ENCODE data around the gene TM9SF4.

The TM9SF4 gene

GRCh38 chr20:32089637-32090362, 19.7 kb upstream of the TM9SF4 start:
- no peak for DNase-seq (ENCODE audit: low read depth)
- no peak overlapping the region for H3K4me3 ChIP-seq (ENCODE audit: low read length)
- no peak for TF ChIP-seq CTCF (conservative IDR thresholded peaks at IDR 0.05; ENCODE audit: low read depth, low read length)

GRCh38 chr20:32091888-32092346, 17.6 kb upstream of the TM9SF4 start:
- peak; percentile 94 for TF ChIP-seq CTCF (conservative IDR thresholded peaks at IDR 0.05; ENCODE audit: low read depth, low read length)
- no peak overlapping the region for H3K4me3 ChIP-seq (ENCODE audit: low read length)
- DNase-seq (ENCODE audit: low read depth): no peak

- DNase-seq (ENCODE audit: low read depth): no peak
- TF ChIP-seq CTCF (conservative IDR thresholded peaks at IDR 0.05; ENCODE audit: low read depth, low read length): no peak
- no peak overlapping the region for H3K4me3 ChIP-seq (ENCODE audit: low read length)
Observed at GRCh38 chr20:32098786-32099185, 10.7 kb upstream of the TM9SF4 start.

GRCh38 chr20:32108814-32109391, 611 bp upstream of the TM9SF4 start:
- no peak for TF ChIP-seq CTCF (conservative IDR thresholded peaks at IDR 0.05; ENCODE audit: low read depth, low read length)
- peak overlapping the region; percentile 99 for H3K4me3 ChIP-seq (ENCODE audit: low read length)
- DNase-seq (ENCODE audit: low read depth): no peak

GRCh38 chr20:32110173-32110704, 725 bp downstream of the TM9SF4 start:
- no peak for TF ChIP-seq CTCF (conservative IDR thresholded peaks at IDR 0.05; ENCODE audit: low read depth, low read length)
- no peak for DNase-seq (ENCODE audit: low read depth)
- peak overlapping the region; percentile 99 for H3K4me3 ChIP-seq (ENCODE audit: low read length)

- TF ChIP-seq CTCF (conservative IDR thresholded peaks at IDR 0.05; ENCODE audit: low read depth, low read length): no peak
- no peak for DNase-seq (ENCODE audit: low read depth)
Observed at GRCh38 chr20:32110727-32111126, 1.2 kb downstream of the TM9SF4 start.

More at GRCh38 chr20:32110727-32111126, 1.2 kb downstream of the TM9SF4 start:
- H3K4me3 ChIP-seq (ENCODE audit: low read length): peak overlapping the region; percentile 99
